ENCODE results near the gene TMEM88. TPM values are rescaled to one million over a fixed set of nuclear protein-coding genes. Genes with fewer than 3 reads are reported as not detected.

Gene TMEM88
- total and polyA plus RNA-seq, 2 of the 4 experiments (the other 2 are of a cell fraction), result 2.1 TPM; not detected in 1

DNA sequence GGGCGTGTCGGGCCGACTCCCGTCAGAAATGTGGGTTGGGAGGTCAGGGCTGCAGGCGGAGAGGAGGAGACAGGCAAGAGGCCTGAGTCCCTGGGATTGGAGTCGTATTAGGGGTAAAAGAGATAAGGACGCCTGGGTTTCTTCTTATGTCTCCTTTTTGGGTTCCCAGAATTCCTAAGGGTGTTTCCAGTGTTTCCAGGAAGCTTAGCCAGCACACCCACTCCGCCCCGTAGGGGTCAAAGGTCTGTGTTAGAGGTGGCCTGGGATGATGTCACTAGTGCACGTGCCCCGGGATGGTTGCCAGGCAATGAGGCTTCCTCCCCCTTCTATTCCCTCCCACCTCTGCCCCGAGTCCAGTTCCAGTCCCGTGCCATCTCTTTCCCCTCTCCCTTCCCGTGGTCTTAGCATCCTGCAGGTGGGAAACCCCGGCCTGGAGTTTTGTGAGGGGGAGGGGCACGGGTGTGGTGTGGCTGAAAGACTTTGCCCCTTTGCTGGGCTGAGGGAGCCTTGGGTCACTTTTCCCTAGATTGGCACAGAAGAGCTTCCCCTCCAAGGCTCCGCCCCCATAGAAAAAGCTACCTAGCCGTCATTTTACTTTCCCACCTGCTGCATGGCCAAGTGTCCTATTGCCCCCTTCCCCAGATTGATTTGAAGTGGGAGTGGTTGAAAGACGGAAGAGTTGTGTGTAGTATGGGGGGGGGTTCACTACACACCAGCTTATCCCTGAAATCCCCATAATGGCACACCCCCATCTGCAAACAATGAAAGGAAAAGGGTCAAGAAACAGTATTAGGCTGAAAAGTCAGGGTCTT is 18.1 kb upstream of the TMEM88 start:
- Histone ChIP-seq H3K4me3 (ENCODE audit: insufficient read depth, low read depth, low read length) (peak overlapping the region; percentile 64), H4K5ac (ENCODE audit: low read depth, low read length) (peak overlapping the region; percentile 16; the same call in 1 of the 2 replicates), H3K14ac (replicated peaks; ENCODE audit: low read depth, low read length) (peak overlapping the region; percentile 83), H3K9me3 (ENCODE audit: control insufficient read depth, insufficient read depth, low read length) (no peaks in the 10 kb centered on the region), H2AK5ac (ENCODE audit: low read depth, low read length) (peak overlapping the region; percentile 73), H3K27ac (ENCODE audit: insufficient read depth, low read length) (peak overlapping the region; percentile 89), H2BK15ac (ENCODE audit: low read depth, low read length) (peak overlapping the region; percentile 95; the same call in 2 of the 3 replicates), H3K9me1 (ENCODE audit: insufficient read depth, low read length) (peaks cover 9% of the 10 kb centered on the region; the same call in 1 of the 2 replicates), H4K20me1 (ENCODE audit: insufficient read depth, low read length) (peaks cover 38% of the 10 kb centered on the region), H3K23ac (ENCODE audit: low read depth, low read length) (peak overlapping the region; percentile 87), H3K18ac (ENCODE audit: low read depth, low read length) (peak overlapping the region; percentile 32), H2AK9ac (replicated peaks; ENCODE audit: low read depth, low read length, poor library complexity) (peak overlapping the region; percentile 98), H4K91ac (ENCODE audit: insufficient read depth, low read depth, low read length) (peak overlapping the region; percentile 83), H3K36me3 (ENCODE audit: control insufficient read depth, insufficient read depth, low read length) (peaks cover 8% of the 10 kb centered on the region; the same call in 1 of the 2 replicates), H2AFZ (replicated peaks; ENCODE audit: low read length, poor library complexity) (peak overlapping the region; percentile 98), H4K8ac (ENCODE audit: low read depth in 2 of 2, low read length in 2 of 2) (peak overlapping the region; percentile 9 to 85; a peak in 3 of 4 replicates), H3K4ac (ENCODE audit: low read depth, low read length) (peak overlapping the region; percentile 86), H3K4me1 (ENCODE audit: control insufficient read depth, insufficient read depth, low read length) (peaks cover 20% of the 10 kb centered on the region), H3K27me3 (ENCODE audit: control insufficient read depth, insufficient read depth, low read length) (no peaks in the 10 kb centered on the region), H3K9ac (ENCODE audit: low read depth, low read length) (peak overlapping the region; percentile 90), H2BK20ac (ENCODE audit: low read depth, low read length) (peak overlapping the region; percentile 84), H2BK5ac (ENCODE audit: low read depth, low read length, poor library complexity, severe bottlenecking) (peak overlapping the region; percentile 92), H3K56ac (ENCODE audit: extremely low read depth, insufficient read depth, low read length) (peak overlapping the region; percentile 44), H3K79me1 (ENCODE audit: low read depth in 1 of 2, low read length in 2 of 2) (peaks cover 19 to 54% of the 10 kb centered on the region in 2 experiments), H2BK120ac (ENCODE audit: low read depth, low read length) (peak overlapping the region; percentile 74), H3K4me2 (ENCODE audit: low read depth, low read length) (peak overlapping the region; percentile 64)
- ATAC-seq (ENCODE audit: low read depth) (peak; percentile 15), DNase-seq (peak; percentile 95)
- no TSS peak for BruUV-seq (replicated peaks)
- ChIA-PET CTCF (interaction anchor here (0.5 to 3.4 kb wide), 3 partner anchors 13 to 75 kb away, joined by 3 to 10 read pairs (median 4); partner anchors contain the start of gene NAA38), POLR2A (ENCODE audit: unreplicated experiment) (interaction anchor here (1.0 kb wide), 1 partner anchor 20 kb away, joined by 4 read pairs; the partner anchor contains the start of gene NAA38)
- no CpG with 5 or more reads among the region's 19 CpGs for WGBS, 2 experiments (ENCODE audit: extremely low coverage in 2 of 2, insufficient read length in 1 of 2)
- in situ Hi-C loops (cut with MboI; ENCODE audit: low sequenced_read_pairs) (no loop called here), dilution Hi-C loops (cut with HindIII; ENCODE audit: low sequenced_read_pairs, unreplicated experiment) (no loop called here), intact Hi-C loops (cut with micrococcal nuclease) (loop anchor here (1.0 to 5.0 kb wide), 2 partner anchors 7 to 485 kb away; partner anchors contain the start of gene KCTD11)
- no peak for TF ChIP-seq RAD21 (IDR thresholded peaks at IDR 0.05; ENCODE audit: low read length)
- TF ChIP-seq POLR2A (IDR thresholded peaks at IDR 0.05; ENCODE audit: low read depth, low read length), result no peak; the same call in 1 of the 2 replicates
- TF ChIP-seq BHLHE40 (IDR thresholded peaks at IDR 0.05; ENCODE audit: low read depth, low read length), result peak; percentile 100
- TF ChIP-seq CEBPB (IDR thresholded peaks at IDR 0.05; ENCODE audit: low read depth, low read length), result peak; percentile 28; the same call in 1 of the 2 replicates
- no peak for TF ChIP-seq RFX5 (IDR thresholded peaks at IDR 0.05; ENCODE audit: low read depth, low read length)
- no peak for TF ChIP-seq ELK1 (IDR thresholded peaks at IDR 0.05; ENCODE audit: borderline replicate concordance, low read depth, low read length)
- TF ChIP-seq SMC3 (IDR thresholded peaks at IDR 0.05; ENCODE audit: low read depth, low read length), result peak; percentile 17; the same call in 1 of the 2 replicates
- TF ChIP-seq CHD1 (IDR thresholded peaks at IDR 0.05; ENCODE audit: low read depth, low read length), result no peak; the same call in 1 of the 2 replicates
- TF ChIP-seq MAZ (IDR thresholded peaks at IDR 0.05; ENCODE audit: borderline replicate concordance, low read depth, low read length), result peak; percentile 99
- no peak for TF ChIP-seq MAFK (IDR thresholded peaks at IDR 0.05; ENCODE audit: low read depth, low read length)
- TF ChIP-seq CTCF (conservative IDR thresholded peaks at IDR 0.05; ENCODE audit: low read depth, low read length), result no peak
- peak; percentile 34; the same call in 1 of the 2 replicates for TF ChIP-seq FOS (IDR thresholded peaks at IDR 0.05; ENCODE audit: low read depth, low read length)
- 0 out of 2 replicates have a peak, but pooled peaks have one; percentile 43 for TF ChIP-seq MXI1 (IDR thresholded peaks at IDR 0.05; ENCODE audit: borderline replicate concordance, low read depth, low read length)

Measured in IMR-90 (cell line).